Thyroid gland (tissue), 4 donors: ENCODE data around the gene MRAS. TPM values are rescaled to one million over a fixed set of nuclear protein-coding genes. Genes with fewer than 3 reads are reported as not detected.

Source experiments
- DNase-seq, 2 donors: peaks; one replicate each; pipeline ENCODE4 v3.0.0-alpha.2; 2019
- H3K27ac ChIP-seq, 3 donors: fragments of 200-600 bp; sonication (generic); 1 replicate in 2 of 3; 2 replicates in 1 of 3; pipeline ENCODE4 v1.5.1; 2016 to 2019; ENCODE audit warnings: mild to moderate bottlenecking in 1 of 3, moderate library complexity in 1 of 3
- H3K27me3 ChIP-seq: fragments of 200-600 bp; sonication (generic); one replicate; pipeline ENCODE4 v1.5.1; 2019
- H3K36me3 ChIP-seq, 2 donors: fragments of 200-600 bp; sonication (generic); one replicate each; pipeline ENCODE4 v1.5.1; 2016 to 2019
- H3K4me1 ChIP-seq, 2 donors: fragments of 200-600 bp; sonication (generic); one replicate each; pipeline ENCODE4 v1.5.1; 2017 to 2019
- H3K4me3 ChIP-seq, 3 donors: fragments of 200-600 bp; sonication (generic); replicated peaks in 1 of 3; 1 replicate in 2 of 3; 2 replicates in 1 of 3; pipeline ENCODE4 v1.5.1; 2016; ENCODE audit warnings: mild to moderate bottlenecking in 1 of 3
- H3K9me3 ChIP-seq: fragments of 200-600 bp; sonication (generic); one replicate; pipeline ENCODE4 v1.5.1; 2017
- CTCF ChIP-seq, 6 experiments: fragments of 200-600 bp in 3 of 6; fragments of 450-650 bp in 3 of 6; sonication (generic) in 3 of 6; IDR thresholded peaks; one replicate each; pipeline ENCODE4 v1.5.1; 2016 to 2019; ENCODE audit warnings: antibody characterized with exemption in 6 of 6, mild to moderate bottlenecking in 2 of 6, inconsistent platforms in 1 of 6, moderate library complexity in 1 of 6
- POLR2A ChIP-seq, 2 donors: fragments of 450-650 bp; IDR thresholded peaks; one replicate each; pipeline ENCODE4 v1.6.1; 2017; ENCODE audit warnings: antibody characterized with exemption in 2 of 2, mild to moderate bottlenecking in 2 of 2, moderate library complexity in 1 of 2
- WGBS, 2 donors: methylation state at CpG; one replicate each; pipeline ENCODE4 v1.1.5; 2017; 5-methylcytosine and 5-hydroxymethylcytosine counted together
- intact Hi-C: fragments of 100-400 bp; cut with DNase I; formaldehyde crosslinking; loops from one replicate; pipeline ENCODE4 v1.15.1; 2023
- total RNA-seq, 4 donors: library from RNA; depleted of rRNA; stranded (reverse); fragments of >200 nt; gene quantifications; one replicate each; pipeline ENCODE4 v1.2.3, GENCODE V29; 2016

MRAS gene
- total RNA-seq, 4 donors from 2014 or later = 55.8 to 92.4 (median 69.6) TPM

GRCh38 chr3:138338244-138338643, 10.1 kb upstream of the MRAS start:
- 62 to 84% methylated on average over 5 of the region's 5 CpGs for WGBS, 2 donors
- intact Hi-C loops = loop anchor here (10.0 kb wide), 1 partner anchor 67 kb away; no protein-coding TSS in a partner anchor
- no peak overlapping the region for H3K4me3 ChIP-seq
- no peaks in the 10 kb centered on the region for H3K4me1 ChIP-seq
- DNase-seq = no peak
- H3K9me3 ChIP-seq = no peaks in the 10 kb centered on the region
- no peak for TF ChIP-seq POLR2A (IDR thresholded peaks at IDR 0.05)
- TF ChIP-seq CTCF (IDR thresholded peaks at IDR 0.05) = no peak
- H3K27me3 ChIP-seq = no peaks in the 10 kb centered on the region
- no peaks in the 10 kb centered on the region for H3K36me3 ChIP-seq
- H3K27ac ChIP-seq = no peak overlapping the region

- WGBS, 2 donors = 92 to 96% methylated on average over 5 of the region's 5 CpGs
- H3K4me3 ChIP-seq = no peak overlapping the region
- no peak for DNase-seq
- H3K9me3 ChIP-seq = no peaks in the 10 kb centered on the region
- H3K36me3 ChIP-seq = no peaks in the 10 kb centered on the region
- H3K27ac ChIP-seq = no peak overlapping the region
- no peak for TF ChIP-seq CTCF (IDR thresholded peaks at IDR 0.05)
- no peak for TF ChIP-seq POLR2A (IDR thresholded peaks at IDR 0.05)
- no peaks in the 10 kb centered on the region for H3K27me3 ChIP-seq
- intact Hi-C loops = loop anchor here (10.0 kb wide), 1 partner anchor 66 kb away; no protein-coding TSS in a partner anchor
- H3K4me1 ChIP-seq = no peaks in the 10 kb centered on the region
These were observed 9.6 kb upstream of the MRAS start for GRCh38 chr3:138338811-138339210.

- Histone ChIP-seq H3K4me1 (peaks cover 0 to 6% of the 10 kb centered on the region in 2 donors), H3K36me3 (no peaks in the 10 kb centered on the region), H3K9me3 (no peaks in the 10 kb centered on the region), H3K27ac (no peak overlapping the region), H3K27me3 (no peaks in the 10 kb centered on the region), H3K4me3 (no peak overlapping the region)
- intact Hi-C loops = no loop called here
- no peak for TF ChIP-seq CTCF (IDR thresholded peaks at IDR 0.05)
- no peak for TF ChIP-seq POLR2A (IDR thresholded peaks at IDR 0.05)
- 91 to 96% methylated on average over 5 of the region's 5 CpGs for WGBS, 2 donors
- no peak for DNase-seq
These were observed 7.9 kb upstream of the MRAS start for GRCh38 chr3:138340511-138340910.

GRCh38 chr3:138344754-138345153, 3.6 kb upstream of the MRAS start:
- intact Hi-C loops = no loop called here
- peak overlapping the region; percentile 34 to 54 (median 43) for H3K27ac ChIP-seq

More at GRCh38 chr3:138344754-138345153, 3.6 kb upstream of the MRAS start:
- H3K4me1 ChIP-seq = peaks cover 3 to 12% of the 10 kb centered on the region in 2 donors
- WGBS, 2 donors = 17% methylated on average over 1 of the region's 1 CpG; no CpG with 5 or more reads in 1 of the 2 donors
- H3K27me3 ChIP-seq = no peaks in the 10 kb centered on the region
- DNase-seq = peak; percentile 74 to 76
- H3K4me3 ChIP-seq = no peak overlapping the region
- TF ChIP-seq POLR2A (IDR thresholded peaks at IDR 0.05) = no peak
- TF ChIP-seq CTCF (IDR thresholded peaks at IDR 0.05) = no peak
- no peaks in the 10 kb centered on the region for H3K9me3 ChIP-seq
- H3K36me3 ChIP-seq = no peaks in the 10 kb centered on the region
